CD4-positive, alpha-beta T cell treated with Interleukin-1 beta for 1 hour (primary cell): ENCODE results near the gene SMIM1.

ENCODE experiments used
- DNase-seq, 2 donors: peaks; one replicate each; pipeline ENCODE4 v3.0.0-alpha.2; 2020 to 2022

SMIM1 gene

GRCh38 chr1:3772715-3773571, at the start of gene SMIM1:
TSS of gene SMIM1 (plus strand) at chr1:3772749. CDS start at chr1:3775374, 2,625 bp downstream.
- DNase-seq: no peak

GRCh38 chr1:3722846-3723245, 49.7 kb upstream of the SMIM1 start:
- no peak for DNase-seq

DNA sequence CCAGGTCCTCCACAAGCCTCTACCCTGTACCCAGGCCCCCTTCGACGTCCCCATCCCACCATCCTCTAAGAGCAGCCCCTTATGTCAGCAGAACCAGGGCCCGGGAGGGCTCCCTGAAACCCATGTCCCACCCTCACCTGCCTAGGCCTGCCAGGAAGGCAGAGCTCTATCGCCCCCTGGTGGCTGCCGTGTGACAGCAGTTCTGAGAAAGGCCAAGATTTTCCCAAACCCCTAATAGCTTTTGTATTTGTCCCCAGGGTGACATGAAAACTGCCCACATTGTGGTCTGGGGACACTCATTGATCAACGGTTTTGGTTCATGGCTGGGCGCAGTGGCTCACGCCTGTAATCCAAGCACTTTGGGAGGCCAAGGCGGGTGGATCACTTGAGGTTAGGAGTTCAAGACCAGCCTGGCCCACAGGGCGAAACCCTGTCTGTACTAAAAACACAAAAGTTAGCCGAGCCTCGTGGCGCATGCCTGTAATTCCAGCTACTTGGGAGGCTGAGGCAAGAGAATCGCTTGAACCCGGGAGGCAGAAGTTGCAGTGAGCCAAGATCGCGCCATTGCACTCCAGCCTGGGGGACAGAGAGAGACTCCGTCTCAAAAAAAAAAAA, 48.0 kb upstream of the SMIM1 start:
- DNase-seq: peak; percentile 69 to 70

DNA sequence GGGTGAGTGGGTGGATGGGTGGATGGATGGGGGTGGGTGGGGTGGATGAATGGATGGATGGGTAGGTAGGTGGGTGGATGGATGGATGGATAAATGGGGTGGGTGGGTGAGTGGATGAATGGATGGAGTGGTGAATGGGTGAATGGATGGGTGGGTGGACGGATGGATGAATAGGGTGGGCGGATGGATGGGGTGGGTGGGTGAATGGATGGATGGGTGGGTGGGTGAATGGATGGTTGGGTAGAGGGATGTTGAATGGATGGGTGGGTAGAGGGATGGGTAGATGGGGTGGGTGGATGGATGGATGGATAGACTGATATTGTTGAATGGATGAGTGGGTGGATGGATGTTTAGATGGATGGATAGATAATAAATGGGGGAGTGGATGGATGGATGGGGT, 47.2 kb upstream of the SMIM1 start:
- DNase-seq: no peak

DNA sequence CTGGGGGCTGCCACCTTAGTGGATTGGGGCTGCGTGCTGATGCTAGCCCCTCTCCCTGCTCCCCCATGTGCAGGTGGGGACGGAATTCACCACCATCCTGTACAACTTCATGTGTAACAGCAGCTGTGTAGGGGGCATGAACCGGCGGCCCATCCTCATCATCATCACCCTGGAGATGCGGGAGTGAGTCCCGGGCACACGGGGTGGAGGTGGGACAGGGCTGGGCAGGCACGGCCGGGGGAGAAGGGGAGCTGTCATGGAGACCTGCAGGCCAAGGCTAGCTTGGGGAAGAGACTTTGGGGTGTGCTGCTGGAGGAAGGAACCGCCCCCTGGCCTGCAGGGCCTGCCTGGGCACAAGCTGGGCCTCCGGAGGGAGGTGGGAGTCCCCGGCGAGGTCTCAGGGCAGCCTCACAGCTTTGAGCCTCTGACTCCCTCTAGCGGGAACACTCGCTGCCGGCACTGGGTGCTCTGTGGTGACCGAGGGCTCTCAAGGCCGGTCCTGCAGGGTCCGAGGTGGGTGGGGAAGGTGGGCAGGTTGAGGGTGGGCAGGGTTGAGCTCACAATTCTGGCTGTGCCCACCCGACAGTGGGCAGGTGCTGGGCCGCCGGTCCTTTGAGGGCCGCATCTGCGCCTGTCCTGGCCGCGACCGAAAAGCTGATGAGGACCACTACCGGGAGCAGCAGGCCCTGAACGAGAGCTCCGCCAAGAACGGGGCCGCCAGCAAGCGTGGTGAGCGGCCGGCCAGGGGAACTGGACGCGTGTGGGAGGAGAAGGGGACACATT, 45.3 kb upstream of the SMIM1 start:
- no peak for DNase-seq

DNA sequence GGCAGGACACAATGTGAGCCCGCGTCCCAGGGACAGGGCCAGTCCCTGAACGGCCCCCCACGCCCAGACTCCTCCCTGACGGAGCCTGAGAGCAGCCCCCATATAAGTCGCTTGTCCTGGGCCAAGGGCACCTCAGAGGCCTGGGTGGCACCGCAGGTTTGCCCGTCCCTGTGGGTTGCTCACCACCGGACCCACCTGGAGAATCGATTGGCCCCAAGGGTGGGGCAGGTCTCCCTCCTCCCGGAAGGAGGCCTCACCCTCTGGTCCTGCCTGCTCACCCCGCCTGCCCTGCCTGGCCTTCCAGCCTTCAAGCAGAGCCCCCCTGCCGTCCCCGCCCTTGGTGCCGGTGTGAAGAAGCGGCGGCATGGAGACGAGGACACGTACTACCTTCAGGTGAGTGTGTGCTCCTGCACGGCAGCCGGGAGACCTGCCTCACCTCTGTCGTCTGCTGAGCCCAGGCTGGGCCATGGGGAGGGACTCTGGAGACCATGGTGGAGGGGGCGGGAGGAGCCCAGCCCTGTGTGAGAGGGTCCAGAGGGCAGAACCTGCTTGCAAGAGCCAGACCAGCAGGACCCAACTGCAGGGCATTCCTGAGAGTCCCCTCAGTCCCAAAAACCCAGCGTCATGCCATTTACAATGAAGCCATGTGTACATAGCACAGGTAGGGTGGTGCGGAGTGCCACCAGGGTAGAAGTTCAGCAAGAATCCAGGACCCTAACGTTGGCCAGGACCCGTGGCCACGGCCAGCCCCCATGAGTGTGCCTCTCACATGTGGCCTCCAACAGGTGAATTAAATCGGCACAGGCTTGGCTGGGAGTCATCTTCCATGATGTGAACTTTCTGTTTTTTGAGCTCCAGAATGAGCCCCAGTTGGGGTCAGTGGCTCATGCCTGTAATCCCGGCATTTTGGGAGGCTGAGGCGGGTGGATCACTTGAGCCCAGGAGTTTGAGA, 44.4 kb upstream of the SMIM1 start:
- DNase-seq: no peak

- no peak for DNase-seq
Measured at GRCh38 chr1:3729594-3730542, 42.7 kb upstream of the SMIM1 start.

DNA sequence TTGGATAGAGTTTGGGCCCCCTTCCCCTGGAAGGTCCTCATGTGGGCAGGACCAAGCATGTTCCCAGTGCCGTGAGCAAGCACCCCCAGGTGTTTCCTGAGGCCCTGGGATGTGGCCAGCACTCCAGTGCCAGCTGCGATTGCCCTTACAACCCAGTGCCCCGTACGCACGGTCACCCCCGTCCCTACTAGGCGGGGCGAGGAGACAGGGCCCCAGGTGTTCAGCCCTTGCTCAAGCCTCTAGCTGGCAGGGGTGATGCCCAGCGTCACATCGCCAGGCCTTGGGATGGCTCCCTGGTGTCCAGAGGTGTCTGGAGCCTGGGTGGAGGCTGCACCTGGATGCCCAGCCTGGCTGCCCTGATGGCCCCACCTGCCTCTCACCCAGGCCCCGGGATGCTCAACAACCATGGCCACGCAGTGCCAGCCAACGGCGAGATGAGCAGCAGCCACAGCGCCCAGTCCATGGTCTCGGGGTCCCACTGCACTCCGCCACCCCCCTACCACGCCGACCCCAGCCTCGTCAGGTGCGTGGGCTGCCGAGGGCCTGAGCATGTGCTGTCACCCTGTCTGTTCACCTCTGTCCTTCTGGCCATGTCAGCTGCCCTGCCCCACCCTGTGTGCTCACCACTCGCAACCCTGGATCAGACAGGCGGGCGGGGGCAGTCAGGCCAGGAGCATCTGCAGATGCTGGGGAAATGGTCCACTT, 41.9 kb upstream of the SMIM1 start:
- no peak for DNase-seq

- DNase-seq: no peak
Measured at GRCh38 chr1:3731583-3732433, 40.7 kb upstream of the SMIM1 start.

DNA sequence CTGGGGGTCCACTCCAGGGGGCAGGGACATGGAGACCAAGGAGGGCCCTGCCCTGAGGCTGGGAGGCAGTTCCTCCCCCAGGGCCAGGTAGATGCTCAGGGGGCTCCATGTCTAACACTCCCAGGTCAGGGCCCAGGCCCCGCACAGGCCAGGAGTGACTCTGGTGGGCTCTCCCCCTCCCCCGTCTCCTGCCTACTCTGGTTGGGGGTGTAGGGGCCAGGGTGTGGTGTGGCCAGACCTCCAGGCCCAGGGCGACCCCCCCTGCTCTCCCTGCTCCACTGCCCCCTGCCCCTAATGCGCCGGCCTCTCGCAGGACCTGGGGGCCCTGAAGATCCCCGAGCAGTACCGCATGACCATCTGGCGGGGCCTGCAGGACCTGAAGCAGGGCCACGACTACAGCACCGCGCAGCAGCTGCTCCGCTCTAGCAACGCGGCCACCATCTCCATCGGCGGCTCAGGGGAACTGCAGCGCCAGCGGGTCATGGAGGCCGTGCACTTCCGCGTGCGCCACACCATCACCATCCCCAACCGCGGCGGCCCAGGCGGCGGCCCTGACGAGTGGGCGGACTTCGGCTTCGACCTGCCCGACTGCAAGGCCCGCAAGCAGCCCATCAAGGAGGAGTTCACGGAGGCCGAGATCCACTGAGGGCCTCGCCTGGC, 40.0 kb upstream of the SMIM1 start:
- DNase-seq: no peak

DNA sequence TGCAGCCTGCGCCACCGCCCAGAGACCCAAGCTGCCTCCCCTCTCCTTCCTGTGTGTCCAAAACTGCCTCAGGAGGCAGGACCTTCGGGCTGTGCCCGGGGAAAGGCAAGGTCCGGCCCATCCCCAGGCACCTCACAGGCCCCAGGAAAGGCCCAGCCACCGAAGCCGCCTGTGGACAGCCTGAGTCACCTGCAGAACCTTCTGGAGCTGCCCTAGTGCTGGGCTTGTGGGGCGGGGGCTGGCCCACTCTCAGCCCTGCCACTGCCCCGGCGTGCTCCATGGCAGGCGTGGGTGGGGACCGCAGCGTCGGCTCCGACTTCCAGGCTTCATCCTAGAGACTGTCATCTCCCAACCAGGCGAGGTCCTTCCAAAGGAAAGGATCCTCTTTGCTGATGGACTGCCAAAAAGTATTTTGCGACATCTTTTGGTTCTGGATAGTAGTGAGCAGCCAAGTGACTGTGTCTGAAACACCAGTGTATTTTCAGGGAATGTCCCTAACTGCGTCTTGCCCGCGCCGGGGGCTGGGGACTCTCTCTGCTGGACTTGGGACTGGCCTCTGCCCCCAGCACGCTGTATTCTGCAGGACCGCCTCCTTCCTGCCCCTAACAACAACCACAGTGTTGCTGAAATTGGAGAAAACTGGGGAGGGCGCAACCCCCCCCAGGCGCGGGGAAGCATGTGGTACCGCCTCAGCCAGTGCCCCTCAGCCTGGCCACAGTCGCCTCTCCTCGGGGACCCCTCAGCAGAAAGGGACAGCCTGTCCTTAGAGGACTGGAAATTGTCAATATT, 39.3 kb upstream of the SMIM1 start:
- DNase-seq: no peak

DNA sequence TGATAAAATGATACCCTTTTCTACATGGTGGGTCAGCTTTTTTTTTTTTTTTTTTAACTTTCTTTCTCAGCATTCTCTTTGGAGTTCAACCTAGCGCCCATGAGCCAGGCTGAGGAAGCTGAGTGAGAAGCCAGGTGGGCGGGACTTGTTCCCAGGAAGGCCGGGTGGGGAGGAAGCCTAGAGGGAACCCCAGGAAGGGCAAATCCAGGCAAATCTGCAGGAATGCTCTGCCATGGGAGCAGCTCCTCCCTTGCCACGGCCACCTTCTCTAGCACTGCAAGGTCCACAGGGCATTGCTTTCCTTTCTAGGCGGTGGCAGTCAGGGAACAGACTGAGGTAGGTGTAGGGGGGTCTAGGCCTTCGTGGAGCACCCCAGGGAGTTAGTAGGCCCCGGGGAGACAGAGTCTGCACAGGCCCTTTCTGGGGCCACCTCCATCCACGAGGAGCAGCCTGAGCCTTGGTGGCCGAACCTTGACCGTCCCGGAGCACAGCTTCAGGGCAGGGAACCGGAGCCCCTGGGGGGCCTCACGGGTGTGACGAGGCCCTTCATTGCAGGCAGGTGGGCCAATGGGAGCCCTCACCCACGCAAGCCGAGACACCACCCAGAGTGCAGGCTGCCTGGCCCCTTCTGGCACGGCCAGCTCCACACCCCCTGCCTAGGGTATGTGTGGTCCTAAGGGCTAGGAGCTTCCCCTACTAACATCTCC, 38.5 kb upstream of the SMIM1 start:
- no peak for DNase-seq

- no peak for DNase-seq
Measured at GRCh38 chr1:3734602-3735001, 37.9 kb upstream of the SMIM1 start.

DNA sequence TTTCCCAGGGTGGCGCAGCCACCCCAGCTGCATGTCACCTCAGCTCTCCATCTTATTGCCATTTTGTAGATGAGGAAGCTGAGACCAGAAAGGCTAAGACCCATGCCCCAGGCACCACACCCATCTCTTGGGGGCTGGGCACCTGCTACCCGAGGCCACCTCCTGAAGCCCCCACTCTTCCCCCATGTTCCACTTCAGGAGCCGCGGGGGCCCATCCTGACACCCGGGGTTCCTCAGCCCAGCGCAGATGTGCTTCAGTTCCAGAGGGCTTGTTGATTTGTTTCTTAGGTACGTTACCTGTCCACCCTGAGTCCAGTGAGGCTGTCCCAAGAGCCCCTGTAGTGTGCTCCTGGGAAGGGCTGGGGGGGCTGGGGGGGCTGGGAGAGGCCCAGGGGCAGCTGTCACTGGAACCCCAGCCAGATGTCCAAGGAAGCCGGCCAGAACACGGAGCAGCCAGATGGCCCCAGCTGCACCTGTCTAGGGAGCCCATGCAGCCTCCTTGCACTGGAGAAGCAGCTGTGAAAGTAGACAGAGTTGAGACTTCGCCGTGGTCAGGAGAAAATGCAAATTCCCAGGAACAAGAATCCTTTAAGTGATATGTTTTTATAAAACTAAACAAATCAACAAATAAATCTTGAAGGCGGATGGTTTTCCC, 37.4 kb upstream of the SMIM1 start:
- DNase-seq: no peak

DNA sequence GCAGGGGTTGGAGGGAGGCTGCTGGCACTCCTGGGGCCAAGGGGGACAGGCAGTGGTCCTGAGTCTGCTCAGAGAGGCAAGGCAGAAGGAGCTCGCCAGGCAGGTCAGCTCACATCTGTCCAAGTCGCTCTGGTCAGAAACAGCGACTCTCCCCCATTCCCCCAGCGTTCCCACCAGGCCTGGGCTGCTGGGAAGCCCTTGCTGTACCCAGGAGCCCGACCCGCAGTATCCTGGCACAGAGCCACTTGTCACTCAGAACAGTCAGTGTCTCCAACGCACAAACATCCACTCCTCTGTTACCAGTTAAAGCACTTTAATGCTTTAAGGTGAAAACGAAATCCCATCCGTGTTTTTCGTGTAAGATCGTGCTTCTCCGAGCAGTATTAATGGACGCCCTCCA, 36.9 kb upstream of the SMIM1 start:
- DNase-seq: no peak

GRCh38 chr1:3736131-3736561, 36.4 kb upstream of the SMIM1 start:
- no peak for DNase-seq

- no peak for DNase-seq
Measured at GRCh38 chr1:3736708-3737107, 35.8 kb upstream of the SMIM1 start.
